HEK293 (cell line): ENCODE measurements around the gene CDC42EP1.

Experiments
- CTCF ChIA-PET: fragments of 350-600 bp; formaldehyde crosslinking; extraction: SDS; loops from one replicate; lab custom pipeline; 2021; ENCODE audit warnings: antibody characterized with exemption; lab: Yijun Ruan, JAX
- POLR2A ChIA-PET: fragments of 300-600 bp; formaldehyde crosslinking; extraction: SDS; loops from one replicate; lab custom pipeline; 2020; ENCODE audit warnings: antibody characterized with exemption, inconsistent platforms; lab: Yijun Ruan, JAX
- H3K27ac ChIP-seq: fragments of 200-500 bp; sonication (Bioruptor generic); 2 replicates; pipeline ENCODE4 v1.5.1; 2014; ENCODE audit warnings: low read depth, low read length, control low read depth, inconsistent platforms; ENCODE audit errors: extremely low read depth
- H3K36me3 ChIP-seq, 2 experiments: fragments of 200-500 bp in 1 of 2; sonication (Bioruptor generic) in 1 of 2; 1 replicate in 1 of 2; 2 replicates in 1 of 2; pipeline ENCODE4 v1.5.1; 2014 to 2017; ENCODE audit warnings: inconsistent platforms in 2 of 2, low read length in 2 of 2; ENCODE audit not compliant: control insufficient read depth in 2 of 2, insufficient read depth in 1 of 2
- H3K4me1 ChIP-seq: fragments of 200-500 bp; sonication (Bioruptor generic); 2 replicates; pipeline ENCODE4 v1.5.1; 2014; ENCODE audit warnings: mild to moderate bottlenecking, low read length, inconsistent platforms; ENCODE audit not compliant: control insufficient read depth, insufficient read depth
- H3K4me3 ChIP-seq: 2 replicates; pipeline ENCODE4 v1.5.1; 2011; ENCODE audit warnings: low read depth, mild to moderate bottlenecking, control low read depth, low read length, moderate library complexity
- H3K9me3 ChIP-seq: fragments of 200-500 bp; sonication (Bioruptor generic); 2 replicates; pipeline ENCODE4 v1.5.1; 2014; ENCODE audit warnings: low read depth, low read length, inconsistent platforms; ENCODE audit not compliant: control insufficient read depth, insufficient read depth
- FEZF1 ChIP-seq: fragments of 450-650 bp; formaldehyde crosslinking; IDR thresholded peaks from 2 replicates; pipeline ENCODE4 v1.5.1; 2016; ENCODE audit warnings: missing biosample characterization, missing genetic modification characterization
- HOXD13 ChIP-seq: sonication (generic); formaldehyde crosslinking; IDR thresholded peaks from 2 replicates; pipeline ENCODE4 v1.8.0; 2022; ENCODE audit warnings: missing genetic modification reagents, borderline replicate concordance
- KLF8 ChIP-seq: fragments of 450-650 bp; formaldehyde crosslinking; IDR thresholded peaks from 2 replicates; pipeline ENCODE4 v1.5.1; 2016; ENCODE audit warnings: missing biosample characterization, missing genetic modification characterization
- KLF9 ChIP-seq: fragments of 450-650 bp; formaldehyde crosslinking; IDR thresholded peaks from 2 replicates; pipeline ENCODE4 v1.5.1; 2016; ENCODE audit warnings: missing biosample characterization, missing genetic modification characterization, low read depth
- MEIS1 ChIP-seq: sonication (generic); formaldehyde crosslinking; IDR thresholded peaks from 2 replicates; pipeline ENCODE4 v1.8.1; 2022; ENCODE audit warnings: missing genetic modification reagents, mild to moderate bottlenecking, borderline replicate concordance
- SCRT2 ChIP-seq: fragments of 450-650 bp; formaldehyde crosslinking; IDR thresholded peaks from 2 replicates; pipeline ENCODE4 v1.5.1; 2016; ENCODE audit warnings: missing biosample characterization, missing genetic modification characterization
- ZBTB44 ChIP-seq: fragments of 450-650 bp; IDR thresholded peaks from 2 replicates; pipeline ENCODE4 v1.5.1; 2018; ENCODE audit warnings: missing biosample characterization, mild to moderate bottlenecking, missing genetic modification characterization
- ZNF121 ChIP-seq: fragments of 450-650 bp; formaldehyde crosslinking; IDR thresholded peaks from 2 replicates; pipeline ENCODE4 v1.5.1; 2016; ENCODE audit warnings: missing biosample characterization, missing genetic modification characterization
- ZNF280C ChIP-seq: fragments of 450-650 bp; formaldehyde crosslinking; IDR thresholded peaks from 2 replicates; pipeline ENCODE4 v1.5.1; 2016; ENCODE audit warnings: missing biosample characterization, missing genetic modification characterization
- ZNF394 ChIP-seq: fragments of 450-650 bp; formaldehyde crosslinking; IDR thresholded peaks from 2 replicates; pipeline ENCODE4 v1.5.1; 2016; ENCODE audit warnings: missing biosample characterization, missing genetic modification characterization, mild to moderate bottlenecking, moderate library complexity, borderline replicate concordance
- ZNF416 ChIP-seq: fragments of 450-650 bp; formaldehyde crosslinking; IDR thresholded peaks from 2 replicates; pipeline ENCODE4 v1.5.1; 2016; ENCODE audit warnings: missing biosample characterization, missing genetic modification characterization
- ZNF514 ChIP-seq: fragments of 450-650 bp; formaldehyde crosslinking; IDR thresholded peaks from 2 replicates; pipeline ENCODE4 v1.5.1; 2016; ENCODE audit warnings: missing biosample characterization, missing genetic modification characterization
- ZNF529 ChIP-seq: fragments of 450-650 bp; formaldehyde crosslinking; IDR thresholded peaks from 2 replicates; pipeline ENCODE4 v1.5.1; 2017; ENCODE audit warnings: missing genetic modification characterization, missing biosample characterization; ENCODE audit not compliant: insufficient replicate concordance
- ZNF544 ChIP-seq: fragments of 450-650 bp; formaldehyde crosslinking; IDR thresholded peaks from 2 replicates; pipeline ENCODE4 v1.5.0; 2017; ENCODE audit warnings: missing biosample characterization, missing genetic modification characterization
- ZNF555 ChIP-seq: fragments of 450-650 bp; formaldehyde crosslinking; conservative IDR thresholded peaks from 2 replicates; pipeline ENCODE4 v1.5.1; 2017; ENCODE audit warnings: missing biosample characterization, mild to moderate bottlenecking, missing genetic modification characterization, inconsistent platforms
- ZNF621 ChIP-seq: fragments of 450-650 bp; formaldehyde crosslinking; IDR thresholded peaks from 2 replicates; pipeline ENCODE4 v1.5.1; 2017; ENCODE audit warnings: missing biosample characterization, missing genetic modification characterization
- ZNF654 ChIP-seq: fragments of 450-650 bp; formaldehyde crosslinking; IDR thresholded peaks from 2 replicates; pipeline ENCODE4 v1.5.1; 2016; ENCODE audit warnings: low read depth, missing biosample characterization, missing genetic modification characterization
- ZNF837 ChIP-seq: fragments of 450-650 bp; formaldehyde crosslinking; IDR thresholded peaks from 2 replicates; pipeline ENCODE4 v1.5.1; 2016; ENCODE audit warnings: missing biosample characterization, missing genetic modification characterization
- ZSCAN5A ChIP-seq: fragments of 450-650 bp; formaldehyde crosslinking; IDR thresholded peaks from 2 replicates; pipeline ENCODE4 v1.5.1; 2016; ENCODE audit warnings: missing biosample characterization, missing genetic modification characterization
- TF ChIP-seq, protein P1 (sequence below): fragments of 450-650 bp; formaldehyde crosslinking; IDR thresholded peaks from 2 replicates; pipeline ENCODE4 v1.5.0; 2017; ENCODE audit warnings: missing biosample characterization, missing genetic modification characterization, borderline replicate concordance
- TF ChIP-seq, protein P2 (sequence below): fragments of 450-650 bp; formaldehyde crosslinking; IDR thresholded peaks from 2 replicates; pipeline ENCODE4 v1.5.1; 2016; ENCODE audit warnings: missing biosample characterization, missing genetic modification characterization

CDC42EP1 gene

DNA sequence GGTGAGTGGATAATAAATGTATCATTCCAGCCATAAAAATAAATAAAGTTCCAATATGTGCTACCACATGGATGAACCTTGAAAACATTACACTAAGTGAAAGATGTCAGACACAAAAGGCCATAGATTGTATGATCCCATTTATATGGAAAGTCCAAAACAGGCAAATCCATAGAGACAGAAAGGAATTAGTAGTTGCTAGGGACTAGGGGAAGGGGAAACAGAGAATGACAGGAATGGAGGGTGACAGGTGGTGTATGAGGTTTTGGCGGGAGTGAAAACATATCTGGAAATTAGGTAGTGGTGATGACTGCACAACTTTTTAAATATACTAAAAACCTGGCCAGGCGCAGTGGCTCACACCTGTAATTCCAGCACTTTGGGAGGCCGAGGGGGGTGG lies 25.8 kb upstream of the CDC42EP1 start (continued):
- no peak for TF ChIP-seq KLF8 (tag by site-specific recombination)
- TF ChIP-seq HOXD13 (CRISPR knock-in tag) = no peak
- TF ChIP-seq, all 188 proteins: peak for 0

- no peaks in the 10 kb centered on the region for H3K36me3 ChIP-seq
- H3K27ac ChIP-seq = no peak overlapping the region
- TF ChIP-seq ZNF280C (tag by site-specific recombination) (no peak), ZSCAN5A (tag by site-specific recombination) (no peak), ZNF121 (0 out of 2 replicates have a peak, but pooled peaks have one; percentile 61), ZNF837 (no peak), ZNF394 (tag by site-specific recombination) (no peak), ZBTB44 (tag by site-specific recombination) (no peak)
- TF ChIP-seq, protein P1, sequence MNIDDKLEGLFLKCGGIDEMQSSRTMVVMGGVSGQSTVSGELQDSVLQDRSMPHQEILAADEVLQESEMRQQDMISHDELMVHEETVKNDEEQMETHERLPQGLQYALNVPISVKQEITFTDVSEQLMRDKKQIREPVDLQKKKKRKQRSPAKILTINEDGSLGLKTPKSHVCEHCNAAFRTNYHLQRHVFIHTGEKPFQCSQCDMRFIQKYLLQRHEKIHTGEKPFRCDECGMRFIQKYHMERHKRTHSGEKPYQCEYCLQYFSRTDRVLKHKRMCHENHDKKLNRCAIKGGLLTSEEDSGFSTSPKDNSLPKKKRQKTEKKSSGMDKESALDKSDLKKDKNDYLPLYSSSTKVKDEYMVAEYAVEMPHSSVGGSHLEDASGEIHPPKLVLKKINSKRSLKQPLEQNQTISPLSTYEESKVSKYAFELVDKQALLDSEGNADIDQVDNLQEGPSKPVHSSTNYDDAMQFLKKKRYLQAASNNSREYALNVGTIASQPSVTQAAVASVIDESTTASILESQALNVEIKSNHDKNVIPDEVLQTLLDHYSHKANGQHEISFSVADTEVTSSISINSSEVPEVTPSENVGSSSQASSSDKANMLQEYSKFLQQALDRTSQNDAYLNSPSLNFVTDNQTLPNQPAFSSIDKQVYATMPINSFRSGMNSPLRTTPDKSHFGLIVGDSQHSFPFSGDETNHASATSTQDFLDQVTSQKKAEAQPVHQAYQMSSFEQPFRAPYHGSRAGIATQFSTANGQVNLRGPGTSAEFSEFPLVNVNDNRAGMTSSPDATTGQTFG = no peak
- peaks cover 5% of the 10 kb centered on the region for H3K4me1 ChIP-seq
- ChIA-PET POLR2A (no interaction called here), CTCF (interaction anchor here (1.9 to 2.7 kb wide), 2 partner anchors 9 to 57 kb away, joined by 6 to 11 read pairs; no protein-coding TSS in a partner anchor)
- no peak overlapping the region for H3K4me3 ChIP-seq
- no peaks in the 10 kb centered on the region for H3K9me3 ChIP-seq
Measured at GRCh38 chr22:37535159-37535558, 25.1 kb upstream of the CDC42EP1 start.

DNA sequence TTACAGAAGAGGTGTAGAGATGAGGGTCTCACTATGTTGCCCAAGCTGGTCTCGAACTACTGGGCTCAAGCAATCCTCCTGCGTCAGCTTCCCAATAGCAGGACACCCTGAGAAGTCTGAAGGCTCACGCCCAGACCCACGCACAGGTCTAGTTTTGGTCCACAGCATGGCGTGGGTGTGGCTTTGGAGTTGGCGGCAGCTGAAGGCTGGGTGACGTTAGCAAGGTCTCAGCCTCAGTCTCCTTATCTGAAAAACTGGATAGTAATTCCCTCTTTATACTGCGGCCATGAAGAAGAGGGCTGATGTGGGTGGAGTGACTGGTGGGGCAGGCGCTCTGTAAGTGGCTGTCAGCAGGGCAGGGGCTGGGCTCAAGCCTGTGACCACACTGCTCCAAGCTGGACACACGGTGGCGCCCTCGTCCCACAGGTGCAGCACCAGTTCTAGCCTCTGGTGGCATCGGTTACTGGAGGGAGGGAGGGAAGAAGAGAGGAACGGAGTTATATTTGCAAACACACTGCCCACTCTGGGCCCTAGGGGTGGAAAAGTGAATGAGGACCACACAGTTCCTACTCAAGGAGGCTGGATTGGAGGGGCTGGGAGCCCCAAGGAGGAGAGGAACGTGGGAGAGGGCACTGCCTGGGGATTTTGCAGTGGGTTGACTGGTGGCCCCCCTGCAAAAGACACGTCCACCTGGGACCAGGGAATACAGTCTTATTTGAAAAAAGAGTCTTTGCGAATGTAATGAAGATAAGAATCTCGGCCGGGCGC lies 21.5 kb upstream of the CDC42EP1 start:
- POLR2A ChIA-PET = interaction anchor here (0.5 to 2.1 kb wide), 8 partner anchors 19 to 1700 kb away, joined by 3 to 6 read pairs (median 3); partner anchors contain the start of gene LGALS2
- peaks cover 7% of the 10 kb centered on the region for H3K4me1 ChIP-seq
- no peaks in the 10 kb centered on the region for H3K36me3 ChIP-seq
- CTCF ChIA-PET = interaction anchor here (0.6 to 16.7 kb wide), 40 partner anchors 10 to 893 kb away, joined by 3 to 608 read pairs (median 4); partner anchors contain the start of genes GGA1, NOL12 and PDXP
- H3K27ac ChIP-seq = no peak overlapping the region; the same call in 1 of the 2 replicates
- H3K4me3 ChIP-seq = no peak overlapping the region
- H3K9me3 ChIP-seq = no peaks in the 10 kb centered on the region
- TF ChIP-seq SCRT2 (tag by site-specific recombination) (peak; percentile 47), ZNF544 (tag by site-specific recombination) (no peak), FEZF1 (no peak), MEIS1 (CRISPR knock-in tag) (no peak), ZNF514 (tag by site-specific recombination) (no peak), KLF9 (tag by site-specific recombination) (0 out of 2 replicates have a peak, but pooled peaks have one; percentile 28), ZNF621 (tag by site-specific recombination) (no peak), ZNF654 (tag by site-specific recombination) (peak; percentile 100), ZNF416 (tag by site-specific recombination) (no peak), ZNF529 (no peak), ZNF555 (no peak)
- TF ChIP-seq, protein P2, sequence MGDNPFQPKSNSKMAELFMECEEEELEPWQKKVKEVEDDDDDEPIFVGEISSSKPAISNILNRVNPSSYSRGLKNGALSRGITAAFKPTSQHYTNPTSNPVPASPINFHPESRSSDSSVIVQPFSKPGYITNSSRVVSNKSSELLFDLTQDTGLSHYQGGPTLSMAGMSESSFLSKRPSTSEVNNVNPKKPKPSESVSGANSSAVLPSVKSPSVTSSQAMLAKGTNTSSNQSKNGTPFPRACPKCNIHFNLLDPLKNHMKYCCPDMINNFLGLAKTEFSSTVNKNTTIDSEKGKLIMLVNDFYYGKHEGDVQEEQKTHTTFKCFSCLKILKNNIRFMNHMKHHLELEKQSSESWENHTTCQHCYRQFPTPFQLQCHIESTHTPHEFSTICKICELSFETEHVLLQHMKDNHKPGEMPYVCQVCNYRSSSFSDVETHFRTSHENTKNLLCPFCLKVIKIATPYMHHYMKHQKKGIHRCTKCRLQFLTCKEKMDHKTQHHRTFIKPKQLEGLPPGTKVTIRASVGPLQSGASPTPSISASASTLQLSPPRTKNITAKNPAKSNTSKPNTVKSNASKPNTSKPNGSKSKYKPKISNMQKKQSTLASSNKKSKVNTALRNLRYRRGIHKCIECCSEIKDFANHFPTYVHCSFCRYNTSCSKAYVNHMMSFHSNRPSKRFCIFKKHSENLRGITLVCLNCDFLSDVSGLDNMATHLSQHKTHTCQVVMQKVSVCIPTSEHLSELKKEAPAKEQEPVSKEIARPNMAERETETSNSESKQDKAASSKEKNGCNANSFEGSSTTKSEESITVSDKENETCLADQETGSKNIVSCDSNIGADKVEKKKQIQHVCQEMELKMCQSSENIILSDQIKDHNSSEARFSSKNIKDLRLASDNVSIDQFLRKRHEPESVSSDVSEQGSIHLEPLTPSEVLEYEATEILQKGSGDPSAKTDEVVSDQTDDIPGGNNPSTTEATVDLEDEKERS (tag by site-specific recombination) = no peak
